ENCODE measurements around the gene PRXL2A. TPM values are rescaled to one million over a fixed set of nuclear protein-coding genes. Genes with fewer than 3 reads are reported as not detected.

PRXL2A gene
- total and polyA plus RNA-seq, 2 of the 4 experiments (the other 2 are of a cell fraction): 0.90 to 0.92 TPM

DNA sequence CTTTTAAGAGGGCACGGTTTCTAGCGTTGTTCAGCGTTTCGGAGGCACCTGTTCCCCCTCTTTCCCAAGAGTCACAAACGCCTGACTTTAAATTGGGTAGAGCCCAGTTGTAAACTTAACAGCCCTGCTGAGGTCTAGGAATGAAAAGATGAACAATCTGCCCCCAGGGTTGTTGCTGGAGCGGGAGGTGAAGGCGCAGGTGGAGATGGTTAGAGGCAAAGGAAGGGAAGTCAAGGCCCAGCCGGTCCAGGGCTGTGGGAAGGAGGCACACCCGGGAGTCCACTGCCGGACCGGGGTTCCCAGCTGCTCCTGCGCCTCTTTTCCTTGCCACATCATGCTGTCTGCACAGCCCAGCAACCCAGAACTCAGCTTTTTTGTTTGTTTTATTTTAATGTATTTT lies 770 bp downstream of the PRXL2A start:
- H2BK120ac ChIP-seq (ENCODE audit: low read depth, low read length): no peak overlapping the region
- H3K18ac ChIP-seq (ENCODE audit: low read depth, low read length): no peak overlapping the region
- no peak overlapping the region; the same call in 1 of the 2 replicates for H3K4me2 ChIP-seq (ENCODE audit: low read depth, low read length)
- WGBS, 2 experiments (ENCODE audit: extremely low coverage in 2 of 2, insufficient read length in 1 of 2): 8% methylated on average over 2 of the region's 12 CpGs; no CpG with 5 or more reads in 1 of the 2 experiments
- ATAC-seq (ENCODE audit: low read depth) (no peak), DNase-seq (no peak)
- no peaks in the 10 kb centered on the region for H3K36me3 ChIP-seq (ENCODE audit: control insufficient read depth, insufficient read depth, low read length)
- H3K27me3 ChIP-seq (ENCODE audit: control insufficient read depth, insufficient read depth, low read length): peaks cover 18% of the 10 kb centered on the region
- H3K9me3 ChIP-seq (ENCODE audit: control insufficient read depth, insufficient read depth, low read length): no peaks in the 10 kb centered on the region
- peaks cover 3% of the 10 kb centered on the region; the same call in 1 of the 2 replicates for H3K4me1 ChIP-seq (ENCODE audit: control insufficient read depth, insufficient read depth, low read length)
- no peak overlapping the region for H3K9ac ChIP-seq (ENCODE audit: low read depth, low read length)
- CTCF ChIA-PET: no interaction called here
- POLR2A ChIA-PET (ENCODE audit: unreplicated experiment): no interaction called here
- BruUV-seq (replicated peaks): no TSS peak
- no peak overlapping the region for H3K14ac ChIP-seq (replicated peaks; ENCODE audit: low read depth, low read length)
- no peak overlapping the region for H4K5ac ChIP-seq (ENCODE audit: low read depth, low read length)
- intact Hi-C loops (cut with micrococcal nuclease): no loop called here
- peaks cover 3% of the 10 kb centered on the region; the same call in 1 of the 2 replicates for H3K9me1 ChIP-seq (ENCODE audit: insufficient read depth, low read length)
- no peak overlapping the region for H3K4me3 ChIP-seq (ENCODE audit: insufficient read depth, low read depth, low read length)
- in situ Hi-C loops (cut with MboI; ENCODE audit: low sequenced_read_pairs): no loop called here
- H3K79me1 ChIP-seq (ENCODE audit: low read depth in 1 of 2, low read length in 2 of 2): no peaks in the 10 kb centered on the region
- dilution Hi-C loops (cut with HindIII; ENCODE audit: low sequenced_read_pairs, unreplicated experiment): no loop called here
- H3K4ac ChIP-seq (ENCODE audit: low read depth, low read length): no peak overlapping the region
- no peak overlapping the region for H2AK9ac ChIP-seq (replicated peaks; ENCODE audit: low read depth, low read length, poor library complexity)
- H3K27ac ChIP-seq (ENCODE audit: insufficient read depth, low read length): no peak overlapping the region
- no peak overlapping the region for H4K8ac ChIP-seq (ENCODE audit: low read depth in 2 of 2, low read length in 2 of 2)
- H4K20me1 ChIP-seq (ENCODE audit: insufficient read depth, low read length): no peaks in the 10 kb centered on the region
- H2AFZ ChIP-seq (replicated peaks; ENCODE audit: low read length, poor library complexity): peak overlapping the region; percentile 84
- H2BK20ac ChIP-seq (ENCODE audit: low read depth, low read length): no peak overlapping the region
- no peak overlapping the region for H3K23ac ChIP-seq (ENCODE audit: low read depth, low read length)
- H4K91ac ChIP-seq (ENCODE audit: insufficient read depth, low read depth, low read length): no peak overlapping the region
- no peak for TF ChIP-seq SMC3 (IDR thresholded peaks at IDR 0.05; ENCODE audit: low read depth, low read length)
- TF ChIP-seq, protein P1, sequence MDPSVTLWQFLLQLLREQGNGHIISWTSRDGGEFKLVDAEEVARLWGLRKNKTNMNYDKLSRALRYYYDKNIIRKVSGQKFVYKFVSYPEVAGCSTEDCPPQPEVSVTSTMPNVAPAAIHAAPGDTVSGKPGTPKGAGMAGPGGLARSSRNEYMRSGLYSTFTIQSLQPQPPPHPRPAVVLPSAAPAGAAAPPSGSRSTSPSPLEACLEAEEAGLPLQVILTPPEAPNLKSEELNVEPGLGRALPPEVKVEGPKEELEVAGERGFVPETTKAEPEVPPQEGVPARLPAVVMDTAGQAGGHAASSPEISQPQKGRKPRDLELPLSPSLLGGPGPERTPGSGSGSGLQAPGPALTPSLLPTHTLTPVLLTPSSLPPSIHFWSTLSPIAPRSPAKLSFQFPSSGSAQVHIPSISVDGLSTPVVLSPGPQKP (IDR thresholded peaks at IDR 0.05; ENCODE audit: borderline replicate concordance, low read depth, low read length): no peak
- no peak for TF ChIP-seq MXI1 (IDR thresholded peaks at IDR 0.05; ENCODE audit: borderline replicate concordance, low read depth, low read length)
- TF ChIP-seq, protein P2, sequence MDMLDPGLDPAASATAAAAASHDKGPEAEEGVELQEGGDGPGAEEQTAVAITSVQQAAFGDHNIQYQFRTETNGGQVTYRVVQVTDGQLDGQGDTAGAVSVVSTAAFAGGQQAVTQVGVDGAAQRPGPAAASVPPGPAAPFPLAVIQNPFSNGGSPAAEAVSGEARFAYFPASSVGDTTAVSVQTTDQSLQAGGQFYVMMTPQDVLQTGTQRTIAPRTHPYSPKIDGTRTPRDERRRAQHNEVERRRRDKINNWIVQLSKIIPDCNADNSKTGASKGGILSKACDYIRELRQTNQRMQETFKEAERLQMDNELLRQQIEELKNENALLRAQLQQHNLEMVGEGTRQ (IDR thresholded peaks at IDR 0.05; ENCODE audit: low read depth, low read length): no peak
- no peak for TF ChIP-seq NFE2L2 (IDR thresholded peaks at IDR 0.05; ENCODE audit: low read depth, low read length)
- TF ChIP-seq, protein P3, sequence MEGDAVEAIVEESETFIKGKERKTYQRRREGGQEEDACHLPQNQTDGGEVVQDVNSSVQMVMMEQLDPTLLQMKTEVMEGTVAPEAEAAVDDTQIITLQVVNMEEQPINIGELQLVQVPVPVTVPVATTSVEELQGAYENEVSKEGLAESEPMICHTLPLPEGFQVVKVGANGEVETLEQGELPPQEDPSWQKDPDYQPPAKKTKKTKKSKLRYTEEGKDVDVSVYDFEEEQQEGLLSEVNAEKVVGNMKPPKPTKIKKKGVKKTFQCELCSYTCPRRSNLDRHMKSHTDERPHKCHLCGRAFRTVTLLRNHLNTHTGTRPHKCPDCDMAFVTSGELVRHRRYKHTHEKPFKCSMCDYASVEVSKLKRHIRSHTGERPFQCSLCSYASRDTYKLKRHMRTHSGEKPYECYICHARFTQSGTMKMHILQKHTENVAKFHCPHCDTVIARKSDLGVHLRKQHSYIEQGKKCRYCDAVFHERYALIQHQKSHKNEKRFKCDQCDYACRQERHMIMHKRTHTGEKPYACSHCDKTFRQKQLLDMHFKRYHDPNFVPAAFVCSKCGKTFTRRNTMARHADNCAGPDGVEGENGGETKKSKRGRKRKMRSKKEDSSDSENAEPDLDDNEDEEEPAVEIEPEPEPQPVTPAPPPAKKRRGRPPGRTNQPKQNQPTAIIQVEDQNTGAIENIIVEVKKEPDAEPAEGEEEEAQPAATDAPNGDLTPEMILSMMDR (conservative IDR thresholded peaks at IDR 0.05; ENCODE audit: low read depth, low read length): no peak
- TF ChIP-seq POLR2A (IDR thresholded peaks at IDR 0.05; ENCODE audit: low read depth, low read length): no peak
- TF ChIP-seq RFX5 (IDR thresholded peaks at IDR 0.05; ENCODE audit: low read depth, low read length): no peak
- H2BK5ac ChIP-seq (ENCODE audit: low read depth, low read length, poor library complexity, severe bottlenecking): no peak overlapping the region
- H3K56ac ChIP-seq (ENCODE audit: extremely low read depth, insufficient read depth, low read length): no peak overlapping the region
- H2AK5ac ChIP-seq (ENCODE audit: low read depth, low read length): no peak overlapping the region
- H2BK15ac ChIP-seq (ENCODE audit: low read depth, low read length): no peak overlapping the region

Measured in IMR-90 (cell line).